B cell (primary cell): ENCODE measurements around the gene THADA. TPM values are rescaled to one million over a fixed set of nuclear protein-coding genes. Genes with fewer than 3 reads are reported as not detected.

Experiments
- ATAC-seq: fragments of 200-7000 bp; cut with Tn5 transposase; one replicate; pipeline ENCODE4 v1.10.0; 2021; ENCODE audit warnings: low read depth, mild to moderate bottlenecking, moderate number of reproducible peaks, moderate library complexity
- CTCF ChIA-PET: fragments of 350-600 bp; sonication (Branson Sonifier 250); formaldehyde crosslinking; loops from one replicate; lab custom pipeline; 2021; ENCODE audit warnings: antibody characterized with exemption, inconsistent platforms; lab: Charles Lee
- POLR2A ChIA-PET: fragments of 350-600 bp; sonication (Branson Sonifier 250); formaldehyde crosslinking; loops from one replicate; lab custom pipeline; 2021; ENCODE audit warnings: antibody characterized with exemption; lab: Charles Lee
- DNase-seq: peaks from one replicate; pipeline ENCODE4 v3.0.0; 2013
- H2AFZ ChIP-seq: 2 replicates; pipeline ENCODE4 v1.6.1; 2012; ENCODE audit warnings: mild to moderate bottlenecking, low read depth, low read length; ENCODE audit not compliant: insufficient read depth, poor library complexity, severe bottlenecking
- H3K27ac ChIP-seq, 2 donors: 1 replicate in 1 of 2; 2 replicates in 1 of 2; pipeline ENCODE4 v1.5.1; 2012 to 2013; ENCODE audit warnings: low read length in 2 of 2, mild to moderate bottlenecking in 2 of 2, moderate library complexity in 1 of 2
- H3K27me3 ChIP-seq, 4 experiments: fragments of 200-600 bp in 1 of 4; sonication (generic) in 1 of 4; replicated peaks in 1 of 4; 1 replicate in 2 of 4; 2 replicates in 2 of 4; pipeline versions ENCODE4 v1.6.1 to v1.7.0; 2013 to 2016; ENCODE audit warnings: low read length in 3 of 4, mild to moderate bottlenecking in 2 of 4, mixed read lengths in 1 of 4, moderate library complexity in 1 of 4; ENCODE audit not compliant: insufficient read depth in 4 of 4, control insufficient read depth in 3 of 4; ENCODE audit errors: control extremely low read depth in 1 of 4
- H3K36me3 ChIP-seq, 2 experiments: replicated peaks in 1 of 2; 1 replicate in 1 of 2; 2 replicates in 1 of 2; pipeline versions ENCODE4 v1.6.1 to v1.7.1; 2013; ENCODE audit warnings: low read length in 1 of 2; ENCODE audit not compliant: insufficient read depth in 2 of 2, control insufficient read depth in 1 of 2; ENCODE audit errors: control extremely low read depth in 1 of 2, extremely low read depth in 1 of 2
- H3K4me1 ChIP-seq, 2 donors: fragments of 200-600 bp in 1 of 2; sonication (generic) in 1 of 2; 1 replicate in 1 of 2; 2 replicates in 1 of 2; pipeline versions ENCODE4 v1.5.1 to v1.6.1; 2013 to 2017; ENCODE audit warnings: low read length in 2 of 2; ENCODE audit not compliant: control insufficient read depth in 2 of 2, insufficient read depth in 2 of 2
- H3K4me2 ChIP-seq: replicated peaks from 2 replicates; pipeline ENCODE3; 2012; ENCODE audit warnings: mild to moderate bottlenecking, low read depth, low read length; ENCODE audit not compliant: poor library complexity, severe bottlenecking
- H3K4me3 ChIP-seq, 5 experiments: fragments of 200-600 bp in 1 of 5; sonication (generic) in 1 of 5; 1 replicate in 3 of 5; 2 replicates in 2 of 5; pipeline versions ENCODE4 v1.5.1 to v1.7.0; 2011 to 2016; ENCODE audit warnings: low read length in 4 of 5, mild to moderate bottlenecking in 4 of 5, low read depth in 2 of 5, control low read depth in 1 of 5, moderate library complexity in 1 of 5; ENCODE audit not compliant: insufficient read depth in 1 of 5; ENCODE audit errors: control extremely low read depth in 1 of 5, extremely low read depth in 1 of 5
- H3K79me2 ChIP-seq: fragments of 200-600 bp; sonication (generic); one replicate; pipeline ENCODE4 v1.6.0; 2016; ENCODE audit warnings: low read length; ENCODE audit not compliant: control insufficient read depth, insufficient read depth
- H3K9ac ChIP-seq: fragments of 200-600 bp; sonication (generic); 2 replicates; pipeline ENCODE4 v1.6.1; 2017; ENCODE audit warnings: mild to moderate bottlenecking, low read length, moderate library complexity
- H3K9me3 ChIP-seq, 3 donors: one replicate each; pipeline versions ENCODE4 v1.6.1 to v1.7.1; 2013; ENCODE audit warnings: low read length in 2 of 3; ENCODE audit not compliant: control insufficient read depth in 2 of 3, insufficient read depth in 1 of 3; ENCODE audit errors: control extremely low read depth in 1 of 3
- H4K20me1 ChIP-seq: 2 replicates; pipeline ENCODE4 v1.6.0; 2012; ENCODE audit warnings: mild to moderate bottlenecking, low read length; ENCODE audit not compliant: insufficient read depth, control insufficient read depth, poor library complexity, severe bottlenecking
- H3K27ac Mint-ChIP-seq: one replicate; pipeline ENCODE4 v1.8.0; 2021; ENCODE audit warnings: mixed read lengths
- H3K27me3 Mint-ChIP-seq: one replicate; pipeline ENCODE4 v1.8.0; 2021; ENCODE audit warnings: mixed read lengths
- H3K4me1 Mint-ChIP-seq: one replicate; pipeline ENCODE4 v1.8.0; 2021; ENCODE audit warnings: mixed read lengths
- H3K4me3 Mint-ChIP-seq: one replicate; pipeline ENCODE4 v1.8.0; 2021; ENCODE audit warnings: mixed read lengths
- H3K9me3 Mint-ChIP-seq: one replicate; pipeline ENCODE4 v1.8.0; 2022; ENCODE audit warnings: mixed read lengths; ENCODE audit not compliant: insufficient read depth
- CTCF ChIP-seq: fragments of 200-600 bp; IDR thresholded peaks from one replicate; pipeline ENCODE4 v1.8.0; 2022; ENCODE audit warnings: antibody characterized with exemption, mild to moderate bottlenecking
- EZH2 ChIP-seq: IDR thresholded peaks from 2 replicates; pipeline ENCODE4 v1.6.1; 2012; ENCODE audit warnings: borderline replicate concordance, low read depth, mild to moderate bottlenecking, moderate library complexity, low read length; ENCODE audit not compliant: insufficient read depth, poor library complexity, severe bottlenecking
- WGBS: methylation state at CpG from one replicate; pipeline ENCODE4 v1.1.5; 2013; ENCODE audit warnings: missing lambda C conversion rate; ENCODE audit not compliant: insufficient coverage; 5-methylcytosine and 5-hydroxymethylcytosine counted together
- intact Hi-C: fragments of 100-400 bp; cut with micrococcal nuclease; formaldehyde crosslinking; loops from one replicate; pipeline ENCODE4 v1.10.0; 2022
- polyA plus RNA-seq: library from polyadenylated mRNA; depleted of rRNA; stranded (reverse); fragments of >200 nt; gene quantifications from 2 replicates; pipeline ENCODE4 v1.2.3, GENCODE V29; 2012
- total RNA-seq, 2 donors: library from RNA; stranded (reverse); fragments of 120-200 nt in 1 of 2; gene quantifications; 1 replicate in 1 of 2; 2 replicates in 1 of 2; pipeline versions ENCODE4 v1.2.3 to v1.2.4, GENCODE V29; 2013 to 2022

Gene THADA
- total and polyA plus RNA-seq, 2 donors (not counting 1 experiment from before 2014, with no cell fraction given) = 17.6 to 48.5 TPM

GRCh38 chr2:43367012-43367782 lies 228.6 kb downstream of the THADA start:
- ChIA-PET CTCF (no interaction called here), POLR2A (no interaction called here)
- H3K36me3 ChIP-seq = peaks cover 2 to 4% of the 10 kb centered on the region in 2 experiments
- H3K4me3 Mint-ChIP-seq = no peak overlapping the region
- no CpG with 5 or more reads among the region's 3 CpGs for WGBS
- intact Hi-C loops = no loop called here
- peaks cover 2% of the 10 kb centered on the region for H3K9me3 Mint-ChIP-seq
- H3K27me3 Mint-ChIP-seq = no peaks in the 10 kb centered on the region
- H2AFZ ChIP-seq = no peak overlapping the region
- no peak overlapping the region for H3K27ac ChIP-seq
- H3K4me3 ChIP-seq = no peak overlapping the region
- H3K4me1 Mint-ChIP-seq = peaks cover 12% of the 10 kb centered on the region
- H4K20me1 ChIP-seq = no peaks in the 10 kb centered on the region
- no peaks in the 10 kb centered on the region for H3K4me1 ChIP-seq
- H3K9me3 ChIP-seq = peaks cover 0 to 10% (median 0%) of the 10 kb centered on the region in 3 donors
- H3K79me2 ChIP-seq = peaks cover 6% of the 10 kb centered on the region
- TF ChIP-seq CTCF (no peak), EZH2 (no peak)
- no peak overlapping the region for H3K9ac ChIP-seq
- DNase-seq (no peak), ATAC-seq (peak; percentile 41)
- no peaks in the 10 kb centered on the region for H3K27me3 ChIP-seq
- no peak overlapping the region for H3K27ac Mint-ChIP-seq
- H3K4me2 ChIP-seq = no peak overlapping the region

- H3K4me1 Mint-ChIP-seq = peaks cover 6% of the 10 kb centered on the region
- Histone ChIP-seq H3K4me1 (no peaks in the 10 kb centered on the region), H3K27ac (no peak overlapping the region), H4K20me1 (no peaks in the 10 kb centered on the region), H3K4me2 (no peak overlapping the region), H3K9ac (no peak overlapping the region), H2AFZ (no peak overlapping the region), H3K36me3 (peaks cover 2 to 4% of the 10 kb centered on the region in 2 experiments), H3K27me3 (no peaks in the 10 kb centered on the region), H3K4me3 (no peak overlapping the region), H3K79me2 (peaks cover 6% of the 10 kb centered on the region), H3K9me3 (peaks cover 0 to 6% (median 0%) of the 10 kb centered on the region in 3 donors)
- POLR2A ChIA-PET = no interaction called here
- DNase-seq (no peak), ATAC-seq (no peak)
- H3K4me3 Mint-ChIP-seq = no peak overlapping the region
- TF ChIP-seq CTCF = no peak
- no peak for TF ChIP-seq EZH2
- intact Hi-C loops = no loop called here
- WGBS = no CpG with 5 or more reads among the region's 4 CpGs
- CTCF ChIA-PET = no interaction called here
- no peaks in the 10 kb centered on the region for H3K27me3 Mint-ChIP-seq
- no peak overlapping the region for H3K27ac Mint-ChIP-seq
- H3K9me3 Mint-ChIP-seq = no peaks in the 10 kb centered on the region
These were observed 232.7 kb downstream of the THADA start for GRCh38 chr2:43363120-43363519.
